Medulla oblongata (tissue), 1 donor: ENCODE results near the gene TMA7.

ENCODE experiments used
- DNase-seq: peaks from one replicate; pipeline ENCODE4 v3.0.0-alpha.2; 2015; ENCODE audit errors: extremely low spot score

The TMA7 gene

GRCh38 chr3:48408823-48409281 is 31.2 kb upstream of the TMA7 start:
- DNase-seq: no peak

DNA sequence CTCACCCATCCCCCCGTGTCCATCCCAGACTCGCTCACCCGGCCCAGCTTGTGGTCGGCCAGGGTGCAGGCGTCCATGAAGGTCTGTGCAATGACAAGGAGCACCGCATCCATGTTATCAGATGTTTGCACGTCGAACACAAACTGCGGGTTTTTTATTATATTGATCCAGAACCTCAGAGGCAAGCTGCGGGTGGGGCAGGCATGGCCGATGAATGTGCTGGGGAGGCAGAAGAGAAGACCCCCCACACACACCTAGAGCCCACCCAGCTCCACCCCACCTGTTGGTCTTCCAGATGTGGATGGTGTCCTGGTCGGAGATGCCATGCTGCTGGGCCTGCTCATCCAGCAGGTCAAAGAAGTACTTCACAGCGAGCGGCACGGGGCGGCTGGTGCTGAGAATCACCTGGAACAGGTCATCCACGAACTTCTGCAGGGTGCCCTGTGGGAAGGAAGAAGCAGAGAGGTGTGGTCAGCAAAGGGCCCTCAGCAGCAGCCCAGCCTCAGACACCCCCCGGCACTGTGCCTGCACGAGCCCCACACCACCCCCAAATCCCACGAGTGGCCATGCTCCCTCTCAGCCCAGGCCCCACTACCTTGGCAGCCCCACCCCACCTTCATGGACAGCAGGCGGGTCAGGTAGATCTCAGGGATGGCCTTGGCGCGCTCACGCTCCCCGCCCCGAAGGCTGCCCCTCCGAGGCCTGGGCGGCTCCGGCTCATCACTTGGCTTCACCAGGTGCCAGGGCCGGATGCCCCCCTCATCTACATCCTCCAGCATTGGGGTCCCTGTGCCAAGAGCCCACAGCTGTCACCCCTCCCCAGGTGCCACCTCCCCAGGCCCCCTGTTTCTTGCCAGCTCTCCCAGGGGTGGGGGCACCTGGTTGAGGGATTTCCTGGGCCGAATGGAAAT is 30.5 kb upstream of the TMA7 start:
- DNase-seq: no peak

DNA sequence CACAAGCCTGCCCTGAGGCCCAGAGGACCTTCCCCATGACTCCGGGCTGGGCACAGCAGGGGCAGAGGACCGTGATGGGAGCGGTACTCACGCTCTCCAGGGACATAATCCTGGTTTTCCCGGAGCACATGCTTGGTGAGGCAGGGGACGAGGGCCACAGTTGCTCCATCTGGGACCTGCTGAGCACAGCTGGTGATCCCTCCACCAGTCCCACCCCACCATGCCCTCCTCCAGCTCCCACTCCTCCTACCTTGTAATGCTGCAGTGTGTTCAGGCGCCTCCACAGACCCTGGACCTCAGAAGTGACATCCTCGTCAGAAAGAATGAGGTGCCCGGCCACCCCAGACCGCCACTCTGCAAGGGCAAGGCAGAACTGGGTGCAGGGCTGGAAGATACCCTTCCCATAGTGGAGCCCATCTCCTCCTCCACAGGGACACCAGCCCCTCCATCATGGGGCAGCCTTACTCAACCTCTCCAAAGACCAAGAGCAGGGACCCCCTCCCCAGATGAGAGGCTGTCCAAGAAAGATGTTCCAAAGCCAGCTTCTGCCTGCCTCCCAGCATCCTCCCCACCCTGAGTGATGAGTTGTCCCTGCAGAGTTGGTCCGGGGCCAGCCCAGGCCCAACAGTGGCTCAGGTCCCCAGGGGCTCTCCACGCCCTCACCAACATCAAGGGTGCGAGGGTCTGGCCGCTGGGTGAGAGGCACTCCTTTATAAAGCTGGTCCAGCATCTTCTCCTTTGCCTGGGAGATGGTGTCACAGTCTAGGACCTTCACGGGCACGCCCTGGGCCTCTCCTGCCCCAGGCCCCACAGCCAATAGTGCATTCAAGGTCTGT is 29.6 kb upstream of the TMA7 start:
- no peak for DNase-seq

- DNase-seq: no peak
These were observed 28.9 kb upstream of the TMA7 start for GRCh38 chr3:48411041-48411588.

DNA sequence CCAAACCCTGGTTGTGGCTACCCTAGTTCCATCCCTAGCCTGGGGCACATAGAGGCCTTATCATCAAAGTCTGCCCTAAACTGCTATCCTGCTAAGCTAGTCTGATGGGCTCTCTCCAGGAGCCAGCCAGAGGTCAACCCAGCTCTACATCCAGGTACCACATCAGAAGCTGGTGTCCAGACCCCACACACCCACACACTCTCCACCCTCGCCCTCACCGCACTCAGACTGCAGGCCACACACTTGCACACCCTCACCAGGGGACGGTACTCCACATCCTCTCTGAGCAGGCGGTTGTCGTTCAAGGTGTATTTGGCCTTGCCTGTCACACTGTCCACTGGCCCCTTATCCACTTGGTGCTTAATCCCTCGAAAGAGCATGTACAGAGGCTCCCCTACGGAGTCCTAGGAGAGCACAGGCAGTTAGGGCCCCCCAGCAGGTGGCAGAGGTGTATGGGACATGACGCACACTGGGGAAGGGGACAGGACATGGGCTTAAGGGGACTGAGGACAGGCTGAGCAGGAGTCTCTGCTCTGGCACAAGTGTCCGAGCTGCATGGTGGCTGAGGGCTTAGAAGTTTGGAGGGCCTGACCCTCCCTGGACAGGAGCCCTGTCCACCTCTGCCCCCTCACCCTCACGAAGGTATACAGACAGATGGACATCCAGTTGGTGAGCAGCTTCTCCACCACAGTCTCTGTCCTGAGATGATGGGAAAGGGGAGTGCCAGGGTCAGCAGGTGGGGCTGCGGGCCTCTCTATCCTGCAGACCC is 28.3 kb upstream of the TMA7 start:
- no peak for DNase-seq

- no peak for DNase-seq
These were observed 27.6 kb upstream of the TMA7 start for GRCh38 chr3:48412375-48413001.

DNA sequence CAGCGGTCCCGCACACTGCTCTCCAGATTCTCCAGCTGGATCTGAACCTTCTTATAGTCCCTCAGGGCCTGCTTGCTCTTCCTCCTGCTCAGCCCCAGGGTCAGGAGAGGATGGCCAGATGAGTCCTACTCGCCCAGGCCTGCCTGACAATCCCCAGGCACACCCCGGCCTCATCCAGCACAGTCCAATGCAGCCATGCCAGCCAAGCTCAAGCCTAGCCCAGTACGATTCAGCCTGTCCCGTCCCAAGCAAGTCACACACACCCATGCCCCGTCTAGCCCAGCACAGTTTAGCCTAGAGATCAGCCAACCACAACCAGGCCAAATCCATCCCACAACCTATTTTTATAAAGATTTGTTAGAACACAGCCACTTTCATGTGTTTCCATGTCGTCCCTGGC is 27.0 kb upstream of the TMA7 start:
- no peak for DNase-seq

GRCh38 chr3:48413611-48414010 is 26.4 kb upstream of the TMA7 start:
- no peak for DNase-seq

DNA sequence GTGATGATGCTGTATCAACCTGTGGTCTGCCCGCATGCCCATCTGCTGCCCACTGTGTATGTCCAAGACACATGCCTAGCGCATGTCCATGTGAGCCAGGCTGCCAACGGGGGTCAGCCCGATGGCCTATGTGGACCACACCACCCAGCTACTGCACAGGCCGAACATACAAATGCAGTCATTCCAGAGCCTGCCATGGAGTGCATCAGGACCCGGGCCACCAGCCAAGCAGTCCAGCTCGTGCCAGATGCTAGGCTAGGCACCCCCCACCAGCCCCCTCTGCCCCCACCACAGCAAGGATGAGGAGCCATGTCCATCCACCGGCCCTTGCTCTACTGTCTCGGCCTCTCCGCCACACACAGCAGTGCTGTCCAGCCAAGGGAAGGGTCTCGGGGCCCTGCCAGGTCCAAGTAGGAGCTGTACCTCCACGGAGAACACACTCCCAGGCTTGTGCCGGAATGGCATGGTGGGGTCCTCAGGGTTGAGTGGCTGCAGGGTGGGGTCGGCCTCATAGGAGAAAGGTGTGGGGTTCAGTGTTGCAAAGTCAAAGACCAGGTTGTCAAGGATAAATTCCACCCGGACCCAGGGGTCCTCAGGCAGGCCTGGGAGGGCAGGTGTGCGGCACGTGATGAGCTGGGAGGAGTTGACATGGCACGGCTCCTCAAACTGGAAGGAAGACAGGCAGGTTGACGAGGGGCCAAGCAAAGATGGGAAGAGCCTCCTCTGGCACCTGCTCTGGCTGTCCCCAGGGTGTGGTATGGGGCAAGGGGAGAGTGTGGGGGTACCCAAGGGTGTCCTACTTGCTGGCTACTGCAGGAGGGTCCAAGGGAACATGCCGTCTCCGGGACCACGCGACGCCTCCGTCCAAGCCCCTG is 25.4 kb upstream of the TMA7 start:
- peak; percentile 53 for DNase-seq

- no peak for DNase-seq
These were observed 24.7 kb upstream of the TMA7 start for GRCh38 chr3:48415251-48415953.

DNA sequence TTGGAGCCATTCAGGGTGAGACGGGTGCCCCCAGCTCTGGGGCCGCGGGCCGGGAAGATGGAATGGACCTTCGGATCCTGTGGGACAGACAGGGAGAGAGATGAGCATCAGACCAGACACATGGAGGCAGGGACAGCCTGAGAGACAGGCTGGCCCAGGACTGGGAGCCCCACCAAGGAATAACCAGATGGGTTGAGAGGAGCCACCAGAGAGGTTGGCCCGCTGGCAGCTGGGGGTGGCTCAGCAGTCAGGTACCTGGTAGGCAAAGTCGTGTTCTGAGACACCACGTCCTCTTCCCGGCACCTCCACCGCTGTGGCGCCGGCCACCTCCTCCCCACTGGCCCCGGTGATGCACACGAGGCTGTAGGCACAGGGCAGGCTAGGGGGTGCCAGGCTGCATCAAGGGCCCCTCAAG is 24.0 kb upstream of the TMA7 start:
- no peak for DNase-seq

- DNase-seq: no peak
These were observed 23.5 kb upstream of the TMA7 start for GRCh38 chr3:48416546-48416945.

- no peak for DNase-seq
These were observed 22.4 kb upstream of the TMA7 start for GRCh38 chr3:48417529-48418108.

- DNase-seq: no peak
These were observed 21.9 kb upstream of the TMA7 start for GRCh38 chr3:48418140-48418539.

DNA sequence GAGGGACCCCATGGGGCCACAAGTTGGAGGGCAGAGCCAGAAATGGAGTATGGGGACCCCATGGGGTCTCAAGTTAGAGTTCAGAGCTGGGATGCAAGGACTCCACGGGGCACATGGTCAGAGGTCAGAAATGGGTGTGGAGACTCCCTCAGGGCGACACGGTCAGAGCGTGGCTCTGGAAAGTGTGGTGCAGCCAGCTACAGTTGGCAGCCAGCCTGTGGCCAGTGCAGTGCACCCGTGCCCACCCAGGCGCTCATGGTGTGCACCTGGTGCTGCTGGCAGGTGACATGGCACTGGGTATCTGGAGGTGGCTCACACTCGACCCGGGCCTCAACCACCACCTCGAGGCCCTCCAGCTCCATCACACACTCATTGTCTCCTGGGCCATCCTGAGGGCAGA is 21.4 kb upstream of the TMA7 start:
- no peak for DNase-seq

DNA sequence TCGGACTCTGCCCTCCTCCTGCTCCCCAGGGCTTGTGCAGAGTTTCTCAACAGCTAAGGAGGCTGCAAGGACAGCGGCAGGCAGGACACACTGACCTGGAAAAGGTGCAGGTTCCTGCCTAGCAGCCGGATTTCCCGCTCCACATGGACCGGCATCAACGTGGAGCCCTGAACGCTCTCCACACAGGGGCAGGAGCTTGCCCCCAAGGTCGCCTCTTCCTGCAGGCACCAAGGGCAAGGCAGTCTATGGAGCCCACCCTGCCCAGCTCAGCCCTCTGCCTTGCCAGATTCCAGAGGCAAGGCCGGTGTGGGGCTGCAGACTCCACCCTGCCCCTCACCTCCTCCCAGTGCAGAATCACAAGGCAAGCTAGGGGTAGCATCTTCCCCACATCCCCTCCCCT is 20.9 kb upstream of the TMA7 start:
- no peak for DNase-seq

- DNase-seq: no peak
These were observed 20.5 kb upstream of the TMA7 start for GRCh38 chr3:48419597-48419996.

DNA sequence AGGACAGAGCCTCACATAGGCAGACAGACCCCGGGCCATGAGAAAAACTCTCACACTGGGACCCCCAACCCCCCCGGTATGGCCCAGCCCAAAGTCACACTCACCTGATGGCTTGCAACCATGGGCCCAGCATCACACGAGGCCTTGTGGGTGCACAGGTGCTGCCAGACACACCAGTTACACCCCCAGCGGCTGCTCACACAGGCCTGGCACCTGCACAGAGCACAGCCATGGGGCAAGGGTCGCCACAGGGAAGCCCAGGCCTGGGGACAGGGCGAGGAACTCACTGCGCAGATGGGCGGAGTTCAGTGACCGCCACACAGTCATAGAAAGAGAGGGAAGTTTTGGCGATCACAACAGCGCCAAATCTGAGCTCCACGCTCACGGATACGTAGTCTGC is 19.5 kb upstream of the TMA7 start:
- no peak for DNase-seq

DNA sequence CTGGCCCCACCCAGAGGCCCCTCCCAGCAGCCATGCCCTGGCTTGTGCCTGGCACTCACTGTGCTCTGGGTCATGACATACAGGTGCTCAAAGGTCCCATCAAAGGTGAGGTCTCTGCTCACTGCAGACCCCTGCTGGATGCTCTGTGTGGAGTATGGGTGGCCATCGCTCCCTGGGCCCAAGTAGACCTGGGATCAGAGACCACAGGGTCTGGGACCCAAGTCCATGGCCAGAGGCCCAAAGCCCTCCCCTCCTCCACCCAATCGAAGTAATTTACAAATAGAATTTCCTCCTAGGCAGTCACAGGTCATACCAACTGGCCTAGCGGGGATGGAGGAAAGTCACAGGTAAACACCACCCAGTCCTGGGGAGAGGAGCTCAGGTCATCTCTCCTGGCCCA is 17.8 kb upstream of the TMA7 start:
- DNase-seq: no peak
